SU-DHL-6 (cell line): ENCODE measurements around the gene CCDC127.

Experiments
- H2AFZ ChIP-seq: fragments of 200-600 bp; sonication (generic); 2 replicates; pipeline ENCODE4 v1.6.1; 2014; ENCODE audit warnings: low read depth, mild to moderate bottlenecking, moderate library complexity, mixed read lengths, antibody characterized with exemption, low read length; ENCODE audit not compliant: severe bottlenecking
- H3F3A ChIP-seq: fragments of 200-600 bp; shearing (Covaris generic); 2 replicates; pipeline ENCODE4 v1.6.0; 2016; ENCODE audit warnings: antibody characterized with exemption, mild to moderate bottlenecking; ENCODE audit not compliant: insufficient read depth
- H3K27ac ChIP-seq: fragments of 200-600 bp; sonication (generic); 2 replicates; pipeline ENCODE4 v1.5.1; 2016; ENCODE audit warnings: low read depth, mild to moderate bottlenecking, low read length, moderate library complexity, mixed read lengths
- H3K27me3 ChIP-seq: fragments of 200-600 bp; sonication (generic), shearing (Covaris generic); 2 replicates; pipeline ENCODE4 v1.6.0; 2014; ENCODE audit warnings: mild to moderate bottlenecking, low read length
- H3K36me3 ChIP-seq: fragments of 200-600 bp; sonication (generic); 2 replicates; pipeline ENCODE4 v1.6.1; 2014; ENCODE audit warnings: mild to moderate bottlenecking, low read length, mixed read lengths
- H3K4me2 ChIP-seq: fragments of 300-600, 200-600 bp; shearing (Covaris generic), sonication (generic); 2 replicates; pipeline ENCODE4 v1.6.0; 2014; ENCODE audit warnings: low read length, low read depth, mild to moderate bottlenecking; ENCODE audit not compliant: poor library complexity, severe bottlenecking
- H3K4me3 ChIP-seq: fragments of 200-600 bp; sonication (generic); 2 replicates; pipeline ENCODE4 v1.5.1; 2014; ENCODE audit warnings: antibody characterized with exemption, low read length, mild to moderate bottlenecking, mixed read lengths; ENCODE audit not compliant: insufficient read depth, poor library complexity, severe bottlenecking
- H3K79me2 ChIP-seq: fragments of 200-600 bp; sonication (generic); 2 replicates; pipeline ENCODE4 v1.6.1; 2014; ENCODE audit warnings: mild to moderate bottlenecking, low read length, moderate library complexity; ENCODE audit not compliant: insufficient read depth
- H3K9ac ChIP-seq: fragments of 200-600 bp; sonication (generic); 2 replicates; pipeline ENCODE4 v1.7.0; 2014; ENCODE audit warnings: mild to moderate bottlenecking, low read length
- H3K9me2 ChIP-seq: fragments of 200-600 bp; sonication (generic); replicated peaks from 2 replicates; pipeline ENCODE4 v1.6.1; 2014; ENCODE audit warnings: low read length; ENCODE audit not compliant: insufficient read depth
- H3K9me3 ChIP-seq: fragments of 200-600 bp; sonication (generic); 2 replicates; pipeline ENCODE4 v1.6.1; 2014; ENCODE audit warnings: low read length, mixed read lengths; ENCODE audit not compliant: insufficient read depth
- H4K20me1 ChIP-seq: fragments of 200-600 bp; sonication (generic); 2 replicates; pipeline ENCODE4 v1.6.1; 2014; ENCODE audit warnings: low read depth, mild to moderate bottlenecking, antibody characterized with exemption, low read length, moderate library complexity, mixed read lengths
- EZH2phosphoT487 ChIP-seq: fragments of 200-600 bp; sonication (generic), shearing (Covaris generic); conservative IDR thresholded peaks from 2 replicates; pipeline ENCODE4 v1.6.1; 2018; ENCODE audit warnings: mild to moderate bottlenecking, antibody characterized with exemption, low read length, moderate library complexity, mixed read lengths
- TF ChIP-seq, protein P1 (sequence below): fragments of 200-600 bp; sonication (generic); IDR thresholded peaks from one replicate; pipeline ENCODE4 v1.5.1; 2017; ENCODE audit warnings: antibody characterized with exemption, mild to moderate bottlenecking, low read length, moderate library complexity; ENCODE audit not compliant: insufficient read depth, poor library complexity, severe bottlenecking

Gene CCDC127

DNA sequence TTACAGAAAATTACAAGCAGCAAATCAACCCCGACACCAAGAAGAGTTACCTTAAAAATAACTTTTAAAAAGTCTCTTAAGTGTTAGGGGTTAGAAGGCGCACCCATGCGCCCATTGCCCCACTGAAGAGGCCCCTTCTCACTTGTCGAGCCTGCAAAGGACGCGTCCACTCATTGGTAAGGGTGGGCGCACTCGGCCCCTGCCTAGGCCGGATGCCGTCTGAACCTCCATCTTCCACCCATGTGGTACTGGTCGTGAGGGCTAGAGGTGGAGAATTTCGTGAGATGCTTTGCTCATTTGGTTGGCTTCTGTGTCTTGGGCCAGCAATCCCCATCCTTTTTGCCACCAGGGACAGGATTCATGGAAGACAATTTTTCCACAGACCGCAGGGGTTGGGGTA is 54.1 kb downstream of the CCDC127 start:
- no peak overlapping the region for H2AFZ ChIP-seq
- no peaks in the 10 kb centered on the region for H3K9me2 ChIP-seq
- H3K4me2 ChIP-seq, result no peak overlapping the region
- no peaks in the 10 kb centered on the region for H4K20me1 ChIP-seq
- peaks cover 4% of the 10 kb centered on the region; the same call in 1 of the 2 replicates for H3K9me3 ChIP-seq
- no peaks in the 10 kb centered on the region for H3K36me3 ChIP-seq
- no peaks in the 10 kb centered on the region for H3K79me2 ChIP-seq
- H3K27me3 ChIP-seq, result no peaks in the 10 kb centered on the region
- H3K4me3 ChIP-seq, result no peak overlapping the region
- TF ChIP-seq EZH2phosphoT487, result no peak
- TF ChIP-seq, protein P1, sequence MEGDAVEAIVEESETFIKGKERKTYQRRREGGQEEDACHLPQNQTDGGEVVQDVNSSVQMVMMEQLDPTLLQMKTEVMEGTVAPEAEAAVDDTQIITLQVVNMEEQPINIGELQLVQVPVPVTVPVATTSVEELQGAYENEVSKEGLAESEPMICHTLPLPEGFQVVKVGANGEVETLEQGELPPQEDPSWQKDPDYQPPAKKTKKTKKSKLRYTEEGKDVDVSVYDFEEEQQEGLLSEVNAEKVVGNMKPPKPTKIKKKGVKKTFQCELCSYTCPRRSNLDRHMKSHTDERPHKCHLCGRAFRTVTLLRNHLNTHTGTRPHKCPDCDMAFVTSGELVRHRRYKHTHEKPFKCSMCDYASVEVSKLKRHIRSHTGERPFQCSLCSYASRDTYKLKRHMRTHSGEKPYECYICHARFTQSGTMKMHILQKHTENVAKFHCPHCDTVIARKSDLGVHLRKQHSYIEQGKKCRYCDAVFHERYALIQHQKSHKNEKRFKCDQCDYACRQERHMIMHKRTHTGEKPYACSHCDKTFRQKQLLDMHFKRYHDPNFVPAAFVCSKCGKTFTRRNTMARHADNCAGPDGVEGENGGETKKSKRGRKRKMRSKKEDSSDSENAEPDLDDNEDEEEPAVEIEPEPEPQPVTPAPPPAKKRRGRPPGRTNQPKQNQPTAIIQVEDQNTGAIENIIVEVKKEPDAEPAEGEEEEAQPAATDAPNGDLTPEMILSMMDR, result no peak
- H3K9ac ChIP-seq, result no peak overlapping the region
- no peak overlapping the region for H3K27ac ChIP-seq
- H3F3A ChIP-seq, result no peaks in the 10 kb centered on the region

DNA sequence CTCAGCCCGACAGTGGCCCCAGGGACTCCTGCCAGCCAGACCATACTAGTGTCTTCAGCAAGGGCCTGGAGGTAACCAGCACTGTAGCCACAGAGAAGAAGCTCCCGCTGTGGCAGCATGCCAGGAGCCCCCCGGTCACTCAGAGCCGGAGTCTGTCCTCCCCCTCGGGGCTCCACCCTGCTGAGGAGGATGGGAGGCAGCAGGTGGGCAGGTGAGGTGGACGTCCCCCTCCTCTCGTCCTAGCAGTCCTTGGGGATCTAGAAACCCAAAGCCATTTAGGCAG is 54.7 kb downstream of the CCDC127 start:
- Histone ChIP-seq H3K4me3 (no peak overlapping the region), H2AFZ (no peak overlapping the region), H3K9me2 (no peaks in the 10 kb centered on the region), H3K79me2 (no peaks in the 10 kb centered on the region), H3F3A (no peaks in the 10 kb centered on the region), H3K4me2 (no peak overlapping the region), H3K36me3 (no peaks in the 10 kb centered on the region), H4K20me1 (no peaks in the 10 kb centered on the region), H3K27ac (no peak overlapping the region), H3K27me3 (no peaks in the 10 kb centered on the region), H3K9ac (no peak overlapping the region), H3K9me3 (peaks cover 5% of the 10 kb centered on the region; the same call in 1 of the 2 replicates)
- no peak for TF ChIP-seq EZH2phosphoT487
- TF ChIP-seq, protein P1, result no peak

DNA sequence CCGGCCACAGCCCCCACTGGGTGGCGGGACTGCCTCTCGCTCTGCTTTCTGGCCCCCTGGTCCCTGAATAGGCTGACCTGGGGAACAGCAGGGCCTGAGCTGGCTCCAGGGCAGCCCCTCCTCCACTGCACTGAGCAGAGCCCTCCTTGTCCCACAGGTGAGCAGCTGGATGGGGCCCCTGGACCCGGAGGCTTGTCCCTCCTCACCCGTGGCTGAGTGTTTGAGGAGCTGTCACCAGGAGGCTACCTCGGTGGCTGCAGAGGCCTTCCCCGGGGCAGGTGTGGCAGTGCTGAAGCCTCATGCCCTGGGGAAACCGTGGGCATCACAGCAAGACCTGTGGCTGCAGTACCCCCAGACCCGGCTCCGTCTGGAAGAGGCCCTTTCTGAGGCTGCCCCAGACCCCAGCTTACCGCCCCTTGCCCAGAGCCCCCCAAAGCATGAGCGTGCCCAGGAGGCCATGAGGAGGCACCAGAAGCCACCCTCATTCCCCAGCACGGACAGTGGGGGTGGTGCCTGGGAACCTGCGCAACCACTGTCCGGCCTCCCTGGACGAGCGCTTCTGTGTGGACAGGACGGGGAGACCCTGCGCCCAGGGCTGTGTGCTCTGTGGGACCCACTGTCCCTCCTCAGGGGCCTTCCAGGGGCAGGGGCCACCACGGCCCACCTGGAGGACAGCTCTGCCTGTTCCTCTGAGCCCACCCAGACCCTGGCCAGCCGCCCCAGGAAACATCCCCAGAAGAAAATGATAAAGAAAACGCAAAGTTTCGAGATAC is 55.2 kb downstream of the CCDC127 start:
- Histone ChIP-seq H3K79me2 (no peaks in the 10 kb centered on the region), H3K27me3 (no peaks in the 10 kb centered on the region), H3F3A (no peaks in the 10 kb centered on the region), H3K9me3 (peaks cover 5% of the 10 kb centered on the region; the same call in 1 of the 2 replicates), H3K27ac (no peak overlapping the region), H3K4me2 (no peak overlapping the region), H3K4me3 (no peak overlapping the region), H2AFZ (no peak overlapping the region), H3K9ac (no peak overlapping the region), H3K9me2 (no peaks in the 10 kb centered on the region), H3K36me3 (no peaks in the 10 kb centered on the region), H4K20me1 (no peaks in the 10 kb centered on the region)
- TF ChIP-seq, protein P1, result no peak
- TF ChIP-seq EZH2phosphoT487, result no peak
